SK-N-MC (cell line): ENCODE measurements around the gene TRPV6.

Experiments
- EZH2 ChIP-seq: fragments of 200-600 bp; sonication (generic); IDR thresholded peaks from one replicate; pipeline ENCODE4 v1.6.1; 2017; ENCODE audit warnings: antibody characterized with exemption
- POLR2AphosphoS5 ChIP-seq: IDR thresholded peaks from 2 replicates; pipeline ENCODE4 v1.6.1; 2012; ENCODE audit warnings: mild to moderate bottlenecking, low read depth, low read length, borderline replicate concordance

DNA sequence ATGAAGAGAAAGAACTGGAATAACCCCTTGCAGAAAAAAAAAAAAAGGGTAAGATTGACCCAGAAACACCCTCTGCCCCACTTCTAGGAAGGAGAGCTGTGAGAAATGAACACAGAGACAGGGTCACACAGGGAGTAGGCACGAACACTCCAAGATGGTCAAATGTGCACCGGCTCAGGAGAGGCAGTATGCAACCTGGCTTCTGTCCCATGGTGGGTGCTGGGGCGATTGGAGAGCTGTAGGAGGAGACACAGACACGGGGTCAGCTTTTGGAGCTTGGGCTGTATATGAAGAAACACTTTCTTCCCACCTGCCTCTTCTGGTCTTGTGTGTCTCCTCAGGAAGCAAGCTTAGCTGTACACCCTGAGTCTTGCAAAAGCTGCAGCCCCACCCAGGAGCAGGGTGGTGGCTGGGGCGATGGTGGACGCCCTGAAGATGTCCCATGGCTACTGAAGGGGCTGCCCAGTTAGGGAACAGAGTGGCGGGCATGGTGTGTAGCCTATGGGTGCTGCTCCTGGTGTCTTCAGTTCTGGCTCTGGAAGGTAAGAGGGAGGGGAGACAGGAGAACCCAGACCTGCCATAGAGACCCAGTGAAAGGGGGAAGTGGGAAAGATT lies 22.7 kb downstream of the TRPV6 start:
- no peak for TF ChIP-seq EZH2
- TF ChIP-seq POLR2AphosphoS5, result no peak
